C4-2B (cell line): ENCODE data around the gene DPP6.

Source experiments
- H3K27ac ChIP-seq: fragments of 450-650 bp; 2 replicates; pipeline ENCODE4 v1.5.1; 2017
- CTCF ChIP-seq: fragments of 450-650 bp; conservative IDR thresholded peaks from 2 replicates; pipeline ENCODE4 v1.5.1; 2017; ENCODE audit warnings: mild to moderate bottlenecking
- ZFX ChIP-seq: fragments of 450-650 bp; IDR thresholded peaks from 2 replicates; pipeline ENCODE4 v1.6.1; 2017

Gene DPP6

GRCh38 chr7:154242709-154243108, 190.5 kb downstream of the DPP6 start:
- TF ChIP-seq CTCF (no peak), ZFX (no peak)
- no peak overlapping the region for H3K27ac ChIP-seq

- no peak for TF ChIP-seq ZFX
- no peak for TF ChIP-seq CTCF
- H3K27ac ChIP-seq: no peak overlapping the region
Measured at GRCh38 chr7:154252046-154252445, 199.8 kb downstream of the DPP6 start.

- no peak overlapping the region for H3K27ac ChIP-seq
- no peak for TF ChIP-seq CTCF
- no peak for TF ChIP-seq ZFX
Measured at GRCh38 chr7:154253810-154254209, 201.6 kb downstream of the DPP6 start.

- H3K27ac ChIP-seq: no peak overlapping the region
Measured at GRCh38 chr7:154255324-154255723, 203.1 kb downstream of the DPP6 start.

GRCh38 chr7:154256150-154256549, 204.0 kb downstream of the DPP6 start:
- no peak for TF ChIP-seq CTCF
- H3K27ac ChIP-seq: no peak overlapping the region

More at GRCh38 chr7:154255324-154255723, 203.1 kb downstream of the DPP6 start:
- no peak for TF ChIP-seq ZFX
- TF ChIP-seq CTCF: no peak

- TF ChIP-seq ZFX (no peak), CTCF (no peak)
- no peak overlapping the region for H3K27ac ChIP-seq
Measured at GRCh38 chr7:154259396-154259795, 207.2 kb downstream of the DPP6 start.

GRCh38 chr7:154287356-154287755, 235.2 kb downstream of the DPP6 start:
- no peak overlapping the region for H3K27ac ChIP-seq
- TF ChIP-seq CTCF (no peak), ZFX (no peak)
